ENCODE data around the gene SLC12A2.

SLC12A2 gene

DNA sequence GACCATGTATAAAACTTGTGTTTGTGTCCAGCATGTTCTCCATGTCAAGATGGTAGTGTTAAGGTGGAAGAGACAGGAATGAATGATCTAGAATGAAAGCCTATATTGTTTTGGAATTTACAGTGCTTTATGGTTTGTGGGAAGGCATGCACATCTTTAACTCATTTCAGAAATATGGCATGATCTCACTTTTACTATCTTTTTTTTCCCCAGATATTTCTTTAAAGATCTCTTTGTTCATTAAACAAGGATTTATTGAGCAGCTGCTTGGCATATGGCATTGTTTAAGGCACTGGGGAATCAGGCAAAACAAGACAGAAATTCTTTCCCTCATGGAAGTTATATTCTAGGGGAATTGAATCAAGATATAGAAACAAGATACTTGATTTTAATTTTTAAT is 51.7 kb downstream of the SLC12A2 start:
- Histone ChIP-seq H3K4me2 (ENCODE audit: low read length) (no peak overlapping the region), H3K9me3 (ENCODE audit: insufficient read depth, low read length) (no peaks in the 10 kb centered on the region), H3K4me3 (ENCODE audit: low read length) (no peak overlapping the region), H3K4me1 (ENCODE audit: low read length) (no peaks in the 10 kb centered on the region), H3K36me3 (replicated peaks; ENCODE audit: low read depth, low read length) (no peaks in the 10 kb centered on the region), H2AFZ (ENCODE audit: low read depth, low read length) (no peak overlapping the region), H3K79me2 (ENCODE audit: low read length) (no peaks in the 10 kb centered on the region), H3K27me3 (ENCODE audit: low read depth, low read length) (no peaks in the 10 kb centered on the region), H3K27ac (ENCODE audit: low read length) (no peak overlapping the region), H4K20me1 (ENCODE audit: insufficient read depth, low read length) (no peaks in the 10 kb centered on the region), H3K9ac (ENCODE audit: low read length) (no peak overlapping the region)
- TF ChIP-seq, protein P1, sequence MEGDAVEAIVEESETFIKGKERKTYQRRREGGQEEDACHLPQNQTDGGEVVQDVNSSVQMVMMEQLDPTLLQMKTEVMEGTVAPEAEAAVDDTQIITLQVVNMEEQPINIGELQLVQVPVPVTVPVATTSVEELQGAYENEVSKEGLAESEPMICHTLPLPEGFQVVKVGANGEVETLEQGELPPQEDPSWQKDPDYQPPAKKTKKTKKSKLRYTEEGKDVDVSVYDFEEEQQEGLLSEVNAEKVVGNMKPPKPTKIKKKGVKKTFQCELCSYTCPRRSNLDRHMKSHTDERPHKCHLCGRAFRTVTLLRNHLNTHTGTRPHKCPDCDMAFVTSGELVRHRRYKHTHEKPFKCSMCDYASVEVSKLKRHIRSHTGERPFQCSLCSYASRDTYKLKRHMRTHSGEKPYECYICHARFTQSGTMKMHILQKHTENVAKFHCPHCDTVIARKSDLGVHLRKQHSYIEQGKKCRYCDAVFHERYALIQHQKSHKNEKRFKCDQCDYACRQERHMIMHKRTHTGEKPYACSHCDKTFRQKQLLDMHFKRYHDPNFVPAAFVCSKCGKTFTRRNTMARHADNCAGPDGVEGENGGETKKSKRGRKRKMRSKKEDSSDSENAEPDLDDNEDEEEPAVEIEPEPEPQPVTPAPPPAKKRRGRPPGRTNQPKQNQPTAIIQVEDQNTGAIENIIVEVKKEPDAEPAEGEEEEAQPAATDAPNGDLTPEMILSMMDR (IDR thresholded peaks at IDR 0.05; ENCODE audit: low read depth, low read length), result no peak
- TF ChIP-seq EZH2phosphoT487 (IDR thresholded peaks at IDR 0.05; ENCODE audit: low read depth), result no peak

DNA sequence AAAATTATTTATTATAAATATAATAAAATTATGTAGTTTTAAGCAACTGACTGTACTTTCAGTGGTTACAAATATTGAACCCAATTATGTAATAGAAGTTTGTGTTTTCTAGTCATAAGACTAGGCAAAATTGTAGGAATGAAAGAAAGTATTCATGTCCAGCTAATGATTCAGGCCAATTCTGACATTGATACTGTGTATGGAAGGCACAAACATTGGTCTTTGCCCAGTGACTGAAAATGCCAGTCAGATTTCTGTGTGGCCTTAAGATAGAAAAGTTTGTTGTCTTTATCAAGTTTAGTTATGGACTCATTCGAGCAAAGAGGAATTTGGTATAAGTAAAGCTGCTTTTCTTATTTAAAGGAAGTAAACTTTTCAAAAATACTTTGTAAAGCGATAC is 60.3 kb downstream of the SLC12A2 start:
- Histone ChIP-seq H2AFZ (ENCODE audit: low read depth, low read length) (no peak overlapping the region), H3K4me2 (ENCODE audit: low read length) (no peak overlapping the region), H3K4me3 (ENCODE audit: low read length) (no peak overlapping the region), H3K4me1 (ENCODE audit: low read length) (no peaks in the 10 kb centered on the region), H3K9ac (ENCODE audit: low read length) (no peak overlapping the region), H3K27me3 (ENCODE audit: low read depth, low read length) (no peaks in the 10 kb centered on the region), H3K9me3 (ENCODE audit: insufficient read depth, low read length) (no peaks in the 10 kb centered on the region), H4K20me1 (ENCODE audit: insufficient read depth, low read length) (no peaks in the 10 kb centered on the region), H3K36me3 (replicated peaks; ENCODE audit: low read depth, low read length) (no peaks in the 10 kb centered on the region), H3K79me2 (ENCODE audit: low read length) (no peaks in the 10 kb centered on the region), H3K27ac (ENCODE audit: low read length) (no peak overlapping the region)
- no peak for TF ChIP-seq EZH2phosphoT487 (IDR thresholded peaks at IDR 0.05; ENCODE audit: low read depth)
- TF ChIP-seq, protein P1 (IDR thresholded peaks at IDR 0.05; ENCODE audit: low read depth, low read length), result no peak

DNA sequence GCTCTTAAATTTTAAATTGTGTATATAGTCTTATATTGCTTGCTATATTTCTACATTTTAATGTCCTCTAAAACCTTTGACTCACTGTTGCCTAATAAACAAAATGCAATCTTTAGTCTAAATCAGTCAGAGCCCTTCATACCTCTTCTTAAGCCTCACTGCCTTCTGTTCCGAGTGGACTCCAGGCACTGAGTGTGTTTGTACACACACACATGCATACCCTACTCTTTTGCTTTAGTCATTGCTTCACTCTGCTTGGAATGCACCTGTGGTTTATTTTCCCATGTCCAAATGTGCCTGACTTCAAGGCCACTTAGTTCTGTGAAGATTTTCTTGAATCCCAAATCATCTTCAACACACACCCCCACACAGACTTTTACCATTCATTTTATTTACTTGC is 60.9 kb downstream of the SLC12A2 start:
- H4K20me1 ChIP-seq (ENCODE audit: insufficient read depth, low read length), result no peaks in the 10 kb centered on the region
- no peak for TF ChIP-seq EZH2phosphoT487 (IDR thresholded peaks at IDR 0.05; ENCODE audit: low read depth)
- TF ChIP-seq, protein P1 (IDR thresholded peaks at IDR 0.05; ENCODE audit: low read depth, low read length), result no peak
- no peaks in the 10 kb centered on the region for H3K79me2 ChIP-seq (ENCODE audit: low read length)
- no peak overlapping the region for H3K4me2 ChIP-seq (ENCODE audit: low read length)
- no peak overlapping the region for H2AFZ ChIP-seq (ENCODE audit: low read depth, low read length)
- no peaks in the 10 kb centered on the region for H3K36me3 ChIP-seq (replicated peaks; ENCODE audit: low read depth, low read length)
- no peak overlapping the region for H3K9ac ChIP-seq (ENCODE audit: low read length)
- H3K9me3 ChIP-seq (ENCODE audit: insufficient read depth, low read length), result no peaks in the 10 kb centered on the region
- H3K27ac ChIP-seq (ENCODE audit: low read length), result no peak overlapping the region
- H3K27me3 ChIP-seq (ENCODE audit: low read depth, low read length), result no peaks in the 10 kb centered on the region
- no peak overlapping the region for H3K4me3 ChIP-seq (ENCODE audit: low read length)
- H3K4me1 ChIP-seq (ENCODE audit: low read length), result no peaks in the 10 kb centered on the region

DNA sequence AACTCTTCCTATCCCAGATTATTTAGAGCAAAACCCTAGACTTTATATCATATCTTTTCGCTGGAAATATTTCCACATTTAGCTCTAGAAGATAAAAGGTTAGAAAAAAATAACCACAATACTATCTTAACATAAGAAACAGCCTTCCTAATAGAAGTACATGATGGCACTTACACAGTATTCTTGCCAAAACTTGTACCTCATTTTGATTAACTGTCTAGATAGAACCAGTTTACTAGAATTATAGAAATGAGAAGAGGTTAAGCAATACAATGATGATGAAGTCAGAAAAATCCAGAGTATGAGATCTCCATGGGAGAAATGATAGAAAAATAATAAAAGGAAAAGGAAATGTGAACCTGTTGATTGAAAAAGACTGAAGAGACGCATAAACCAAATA is 63.1 kb downstream of the SLC12A2 start:
- no peak overlapping the region for H3K27ac ChIP-seq (ENCODE audit: low read length)
- H3K4me2 ChIP-seq (ENCODE audit: low read length), result no peak overlapping the region
- H3K27me3 ChIP-seq (ENCODE audit: low read depth, low read length), result no peaks in the 10 kb centered on the region
- H4K20me1 ChIP-seq (ENCODE audit: insufficient read depth, low read length), result no peaks in the 10 kb centered on the region
- no peaks in the 10 kb centered on the region for H3K79me2 ChIP-seq (ENCODE audit: low read length)
- no peaks in the 10 kb centered on the region for H3K36me3 ChIP-seq (replicated peaks; ENCODE audit: low read depth, low read length)
- H3K9me3 ChIP-seq (ENCODE audit: insufficient read depth, low read length), result no peaks in the 10 kb centered on the region
- no peak overlapping the region for H2AFZ ChIP-seq (ENCODE audit: low read depth, low read length)
- H3K9ac ChIP-seq (ENCODE audit: low read length), result no peak overlapping the region
- no peaks in the 10 kb centered on the region for H3K4me1 ChIP-seq (ENCODE audit: low read length)
- TF ChIP-seq, protein P1 (IDR thresholded peaks at IDR 0.05; ENCODE audit: low read depth, low read length), result no peak
- no peak for TF ChIP-seq EZH2phosphoT487 (IDR thresholded peaks at IDR 0.05; ENCODE audit: low read depth)
- H3K4me3 ChIP-seq (ENCODE audit: low read length), result no peak overlapping the region
